Right lobe of liver (tissue), 6 donors: Measurements from ENCODE around the gene TLL1. TPM values are rescaled to one million over a fixed set of nuclear protein-coding genes. Genes with fewer than 3 reads are reported as not detected.

ENCODE experiments used
- ATAC-seq, 4 donors: fragments of 200-7000 bp; cut with Tn5 transposase; one replicate each; pipeline ENCODE4 v1.9.1; 2020; ENCODE audit warnings: mild to moderate bottlenecking in 4 of 4, moderate library complexity in 4 of 4
- DNase-seq, 3 donors: peaks; one replicate each; pipeline ENCODE4 v3.0.0-alpha.2; 2020
- H3K27ac ChIP-seq, 3 donors: fragments of 200-600 bp; one replicate each; pipeline ENCODE4 v1.8.0; 2022
- H3K27me3 ChIP-seq, 2 donors: fragments of 200-600 bp; one replicate each; pipeline ENCODE4 v1.8.0; 2022
- H3K36me3 ChIP-seq, 4 donors: fragments of 200-600 bp; sonication (generic) in 1 of 4; one replicate each; pipeline versions ENCODE4 v1.5.1 to v1.8.0; 2017 to 2022; ENCODE audit warnings: control low read depth in 1 of 4
- H3K4me1 ChIP-seq, 4 donors: fragments of 200-600 bp; sonication (generic) in 1 of 4; one replicate each; pipeline versions ENCODE4 v1.5.1 to v1.8.0; 2017 to 2022; ENCODE audit warnings: control low read depth in 1 of 4
- H3K4me3 ChIP-seq, 3 donors: fragments of 200-600 bp; one replicate each; pipeline ENCODE4 v1.8.0; 2022
- H3K9me3 ChIP-seq, 4 donors: fragments of 200-600 bp; sonication (generic) in 1 of 4; one replicate each; pipeline versions ENCODE4 v1.5.1 to v1.8.0; 2017 to 2022; ENCODE audit warnings: control low read depth in 1 of 4
- CTCF ChIP-seq, 4 donors: fragments of 200-600 bp in 3 of 4; fragments of 450-650 bp in 1 of 4; IDR thresholded peaks; one replicate each; pipeline versions ENCODE4 v1.5.1 to v1.8.0; 2016 to 2022; ENCODE audit warnings: antibody characterized with exemption in 4 of 4, mild to moderate bottlenecking in 2 of 4
- POLR2A ChIP-seq: fragments of 450-650 bp; IDR thresholded peaks from one replicate; pipeline ENCODE4 v1.6.1; 2017; ENCODE audit warnings: antibody characterized with exemption, mild to moderate bottlenecking
- WGBS: methylation state at CpG from one replicate; pipeline ENCODE4 v1.1.6; 2018; ENCODE audit warnings: low coverage, low lambda C conversion rate; ENCODE audit not compliant: insufficient coverage; ENCODE audit errors: missing lambda C conversion rate; 5-methylcytosine and 5-hydroxymethylcytosine counted together
- intact Hi-C, 2 donors: fragments of 100-400 bp; cut with DNase I; formaldehyde crosslinking; loops; one replicate each; pipeline versions ENCODE4 v1.11.2 to v1.14.1; 2022
- total RNA-seq, 6 experiments: library from RNA; depleted of rRNA in 2 of 6; stranded (reverse); fragments of >200 nt in 2 of 6; fragmentation: NEBNext Ultra II Directional in 3 of 6; extraction: Animal tissue kit (Norgen Biotek cat#: 25700) in 3 of 6; gene quantifications; one replicate each; pipeline versions ENCODE4 v1.1.0 to v1.2.4, GENCODE V29; 2016 to 2023
- donor health status: DM: no; HTN: yes; CAD: no.
- donor health status: DM: no; HTN: no; CAD: no.
- donor health status: DM: no; HTN: no; CAD: no.
- donor health status: DM: no; HTN: yes; CAD: no.
- donor health status: DM: no; HTN: yes; CAD: no.

Gene TLL1
- total RNA-seq, 6 experiments from 2014 or later, result 0.15 to 0.34 (median 0.26) TPM

- 85% methylated on average over 2 of the region's 2 CpGs for WGBS
- H3K27ac ChIP-seq, result no peak overlapping the region
- DNase-seq (no peak), ATAC-seq (no peak)
- intact Hi-C loops, result no loop called here
- H3K27me3 ChIP-seq, result no peaks in the 10 kb centered on the region
- no peak for TF ChIP-seq CTCF (IDR thresholded peaks at IDR 0.05)
- TF ChIP-seq POLR2A, result no peak
- H3K4me1 ChIP-seq, result no peaks in the 10 kb centered on the region
- no peaks in the 10 kb centered on the region for H3K9me3 ChIP-seq
- H3K4me3 ChIP-seq, result no peak overlapping the region
- H3K36me3 ChIP-seq, result no peaks in the 10 kb centered on the region
These were observed 38.9 kb upstream of the TLL1 start for GRCh38 chr4:165834116-165834515.

- Histone ChIP-seq H3K27me3 (no peaks in the 10 kb centered on the region), H3K4me1 (no peaks in the 10 kb centered on the region), H3K27ac (peak overlapping the region in 1 of 3 donors; percentile 34), H3K4me3 (no peak overlapping the region), H3K9me3 (no peaks in the 10 kb centered on the region), H3K36me3 (no peaks in the 10 kb centered on the region)
- peak; percentile 62 to 88 (median 73) for ATAC-seq
- DNase-seq, result no peak
- 21% methylated on average over 1 of the region's 1 CpG for WGBS
- TF ChIP-seq POLR2A (no peak), CTCF (IDR thresholded peaks at IDR 0.05) (no peak)
- intact Hi-C loops, result no loop called here
These were observed 34.5 kb upstream of the TLL1 start for GRCh38 chr4:165838575-165838974.

- DNase-seq (no peak), ATAC-seq (peak in 1 of 4 donors; percentile 49)
- Histone ChIP-seq H3K4me3 (no peak overlapping the region), H3K4me1 (no peaks in the 10 kb centered on the region), H3K9me3 (no peaks in the 10 kb centered on the region), H3K27me3 (no peaks in the 10 kb centered on the region), H3K36me3 (no peaks in the 10 kb centered on the region), H3K27ac (peak overlapping the region in 1 of 3 donors; percentile 15)
- intact Hi-C loops, result no loop called here
- TF ChIP-seq CTCF (IDR thresholded peaks at IDR 0.05), result no peak
- TF ChIP-seq POLR2A, result no peak
- 63% methylated on average over 5 of the region's 5 CpGs for WGBS
These were observed 33.3 kb upstream of the TLL1 start for GRCh38 chr4:165839615-165840333.

GRCh38 chr4:165842684-165843083, 30.4 kb upstream of the TLL1 start:
- ATAC-seq, result no peak
- TF ChIP-seq POLR2A (no peak), CTCF (IDR thresholded peaks at IDR 0.05) (no peak)
- H3K9me3 ChIP-seq, result no peaks in the 10 kb centered on the region
- no peaks in the 10 kb centered on the region for H3K4me1 ChIP-seq
- intact Hi-C loops, result no loop called here
- H3K36me3 ChIP-seq, result no peaks in the 10 kb centered on the region
- no peak overlapping the region for H3K4me3 ChIP-seq
- H3K27me3 ChIP-seq, result no peaks in the 10 kb centered on the region
- H3K27ac ChIP-seq, result no peak overlapping the region
- no peak for DNase-seq
